DOHH2 (cell line): Measurements from ENCODE around the gene AXIN2.

Experiments
- H3F3A ChIP-seq: fragments of 200-600 bp; sonication (generic), shearing (Covaris generic); 2 replicates; pipeline ENCODE4 v1.6.0; 2016; ENCODE audit warnings: antibody characterized with exemption, mild to moderate bottlenecking; ENCODE audit not compliant: control insufficient read depth, insufficient read depth
- H3K27ac ChIP-seq: fragments of 200-600 bp; sonication (generic); 2 replicates; pipeline ENCODE4 v1.5.1; 2014; ENCODE audit warnings: low read depth, mild to moderate bottlenecking, low read length, moderate library complexity
- H3K27me3 ChIP-seq: fragments of 200-600 bp; sonication (generic); 2 replicates; pipeline ENCODE4 v1.6.1; 2014; ENCODE audit warnings: mild to moderate bottlenecking, low read length, mixed read lengths; ENCODE audit not compliant: control insufficient read depth
- H3K36me3 ChIP-seq: fragments of 200-600 bp; sonication (generic); 2 replicates; pipeline ENCODE4 v1.6.1; 2014; ENCODE audit warnings: mild to moderate bottlenecking, low read length, moderate library complexity, mixed read lengths; ENCODE audit not compliant: control insufficient read depth
- H3K4me1 ChIP-seq: fragments of 200-600 bp; sonication (generic); 2 replicates; pipeline ENCODE4 v1.6.1; 2014; ENCODE audit warnings: mild to moderate bottlenecking, low read length, mixed read lengths; ENCODE audit not compliant: control insufficient read depth
- H3K4me2 ChIP-seq: fragments of 200-600 bp; sonication (generic); 2 replicates; pipeline ENCODE4 v1.6.0; 2014; ENCODE audit warnings: mild to moderate bottlenecking, low read length, moderate library complexity
- H3K4me3 ChIP-seq: fragments of 200-600 bp; sonication (generic); 2 replicates; pipeline ENCODE4 v1.5.1; 2014; ENCODE audit warnings: mild to moderate bottlenecking, low read length, mixed read lengths
- H3K79me2 ChIP-seq: fragments of 200-600 bp; sonication (generic); 2 replicates; pipeline ENCODE4 v1.6.1; 2014; ENCODE audit warnings: mild to moderate bottlenecking, low read length, mixed read lengths; ENCODE audit not compliant: control insufficient read depth
- H3K9me2 ChIP-seq: fragments of 200-600 bp; sonication (generic); replicated peaks from 2 replicates; pipeline ENCODE4 v1.6.1; 2014; ENCODE audit warnings: mild to moderate bottlenecking, low read length, mixed read lengths; ENCODE audit not compliant: control insufficient read depth
- H3K9me3 ChIP-seq: fragments of 200-600 bp; sonication (generic); 2 replicates; pipeline ENCODE4 v1.6.1; 2014; ENCODE audit warnings: antibody characterized with exemption, low read length, mixed read lengths; ENCODE audit not compliant: control insufficient read depth, insufficient read depth
- H4K20me1 ChIP-seq: fragments of 200-600 bp; sonication (generic); 2 replicates; pipeline ENCODE4 v1.6.0; 2014; ENCODE audit warnings: low read depth, mild to moderate bottlenecking, antibody characterized with exemption, low read length, moderate library complexity; ENCODE audit not compliant: control insufficient read depth, insufficient read depth
- CTCF ChIP-seq: fragments of 200-600 bp; sonication (generic); IDR thresholded peaks from one replicate; pipeline ENCODE4 v1.5.1; 2014; ENCODE audit warnings: antibody characterized with exemption, mild to moderate bottlenecking, low read depth, low read length; ENCODE audit not compliant: poor library complexity, severe bottlenecking
- EZH2phosphoT487 ChIP-seq: fragments of 200-600 bp; sonication (generic); IDR thresholded peaks from 2 replicates; pipeline ENCODE4 v1.6.1; 2017; ENCODE audit warnings: borderline replicate concordance, mild to moderate bottlenecking, antibody characterized with exemption, low read length, moderate library complexity, mixed read lengths

The AXIN2 gene

GRCh38 chr17:65536573-65537342 lies 24.7 kb downstream of the AXIN2 start:
- TF ChIP-seq EZH2phosphoT487 = no peak
- Histone ChIP-seq H3K4me1 (no peaks in the 10 kb centered on the region), H3K27ac (no peak overlapping the region), H3K79me2 (no peaks in the 10 kb centered on the region), H3F3A (no peaks in the 10 kb centered on the region), H3K4me3 (no peak overlapping the region), H4K20me1 (no peaks in the 10 kb centered on the region), H3K27me3 (no peaks in the 10 kb centered on the region), H3K4me2 (no peak overlapping the region), H3K9me2 (no peaks in the 10 kb centered on the region), H3K9me3 (no peaks in the 10 kb centered on the region), H3K36me3 (no peaks in the 10 kb centered on the region)

- Histone ChIP-seq H3K4me3 (no peak overlapping the region), H4K20me1 (no peaks in the 10 kb centered on the region), H3K36me3 (no peaks in the 10 kb centered on the region), H3K79me2 (no peaks in the 10 kb centered on the region), H3K27me3 (no peaks in the 10 kb centered on the region), H3K9me2 (no peaks in the 10 kb centered on the region), H3K9me3 (no peaks in the 10 kb centered on the region), H3K4me1 (no peaks in the 10 kb centered on the region), H3F3A (no peaks in the 10 kb centered on the region), H3K27ac (no peak overlapping the region), H3K4me2 (no peak overlapping the region)
- no peak for TF ChIP-seq CTCF
- TF ChIP-seq EZH2phosphoT487 = no peak
Measured at GRCh38 chr17:65535777-65536572, 25.5 kb downstream of the AXIN2 start.

- no peaks in the 10 kb centered on the region for H3K9me3 ChIP-seq
- no peaks in the 10 kb centered on the region for H4K20me1 ChIP-seq
- H3K36me3 ChIP-seq = no peaks in the 10 kb centered on the region
- no peaks in the 10 kb centered on the region for H3K4me1 ChIP-seq
- no peak for TF ChIP-seq EZH2phosphoT487
- TF ChIP-seq CTCF = no peak
- H3K4me2 ChIP-seq = no peak overlapping the region
- no peaks in the 10 kb centered on the region for H3K79me2 ChIP-seq
- no peaks in the 10 kb centered on the region for H3K9me2 ChIP-seq
- H3K4me3 ChIP-seq = no peak overlapping the region
- H3K27ac ChIP-seq = no peak overlapping the region
- no peaks in the 10 kb centered on the region for H3F3A ChIP-seq
- no peaks in the 10 kb centered on the region for H3K27me3 ChIP-seq
Measured at GRCh38 chr17:65533852-65534457, 27.5 kb downstream of the AXIN2 start.
